Measurements from ENCODE around the gene TOLLIP.
A peak's percentile ranks its signal among the peaks of the same experiment; 100 is the strongest.
"Not testable (repeated sequence)": the region's sequence is repeated elsewhere in the genome, so short reads cannot be mapped to it uniquely, and the experiment has no call there.

Gene TOLLIP

DNA sequence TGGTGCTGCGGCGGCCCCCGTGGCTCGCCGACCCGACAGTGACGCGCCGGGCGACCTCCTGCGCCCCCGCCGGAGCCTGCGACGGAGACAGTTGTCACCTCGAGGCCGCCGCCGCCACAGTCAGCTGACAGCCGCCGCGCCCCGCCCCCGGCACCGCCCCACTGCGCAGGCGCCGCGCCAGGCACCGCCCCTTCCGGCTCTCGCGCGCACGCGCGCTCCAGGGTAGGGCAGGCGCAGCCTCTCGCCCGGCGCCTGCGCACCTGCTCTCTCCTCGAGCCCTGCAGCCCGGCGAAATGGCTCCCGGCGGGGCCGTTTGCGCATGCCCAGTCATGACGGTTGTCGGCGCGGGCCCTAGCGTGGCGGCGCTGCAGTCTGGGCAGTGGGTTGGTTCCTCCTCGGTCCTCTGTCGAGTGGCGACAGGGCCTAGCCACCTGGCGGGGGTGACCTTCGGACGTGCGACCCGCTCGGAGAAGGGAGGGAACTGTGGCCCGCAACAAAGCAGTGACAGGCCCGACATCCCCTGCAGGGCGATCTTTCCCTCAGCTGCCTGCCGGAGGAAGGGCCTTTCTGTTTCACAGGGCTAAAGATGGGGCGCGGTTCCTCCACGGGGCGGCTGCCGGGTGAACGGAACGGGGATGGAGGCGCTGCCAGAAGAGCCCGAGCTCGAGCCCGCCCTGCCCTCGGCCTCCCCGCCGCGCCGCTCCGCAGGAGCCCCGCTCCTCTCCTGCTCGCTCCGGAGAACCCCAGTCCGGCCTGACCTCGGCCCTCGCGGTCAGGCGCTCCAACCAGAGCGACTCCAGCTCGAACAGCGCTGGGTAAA lies at the start of gene TOLLIP:
Gene TOLLIP (minus strand): TSS at position 135 of the 820 bp plus-strand sequence. CDS start 134 bp downstream, at position 1.
- peak; percentile 96 for DNase-seq

DNA sequence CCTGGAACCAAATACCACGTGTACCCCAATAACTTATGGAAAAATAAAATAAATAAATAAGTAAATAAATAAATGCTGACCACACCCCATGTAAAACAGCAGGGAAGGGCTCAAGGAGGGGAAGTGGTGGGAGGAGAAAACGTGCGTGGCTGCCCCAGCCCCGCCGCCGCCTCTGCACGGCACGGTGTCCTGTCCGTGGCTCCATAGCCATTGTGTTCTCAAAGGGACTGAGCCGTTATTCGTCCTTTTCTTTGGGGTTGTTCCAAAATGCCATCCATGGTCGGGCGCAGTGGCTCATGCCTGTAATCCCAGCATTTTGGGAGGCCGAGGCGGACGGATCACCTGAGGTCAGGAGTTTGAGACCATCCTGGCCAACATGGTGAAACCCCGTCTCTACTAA lies 49.5 kb upstream of the TOLLIP start:
- DNase-seq: not testable (repeated sequence)

DNA sequence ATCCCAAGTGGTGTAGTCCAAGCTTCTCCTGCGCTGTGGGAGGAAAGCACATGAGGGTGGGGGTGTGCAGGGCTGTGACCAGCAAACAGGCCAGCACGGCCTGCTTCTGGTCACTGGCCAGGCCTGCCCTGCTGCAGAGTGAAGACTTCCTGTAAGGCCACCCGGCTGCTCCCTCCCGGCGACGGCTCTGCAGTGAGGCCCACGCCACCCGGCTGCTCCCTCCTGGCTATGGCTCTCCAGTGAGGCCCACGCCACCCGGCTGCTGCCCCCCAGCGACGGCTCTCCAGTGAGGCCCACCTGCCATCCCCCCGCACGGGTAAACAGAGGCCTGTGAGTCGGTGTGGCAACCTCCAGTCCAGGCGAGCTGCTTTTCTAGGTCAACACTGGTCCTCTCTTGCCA lies 48.9 kb upstream of the TOLLIP start:
- DNase-seq: no peak

DNA sequence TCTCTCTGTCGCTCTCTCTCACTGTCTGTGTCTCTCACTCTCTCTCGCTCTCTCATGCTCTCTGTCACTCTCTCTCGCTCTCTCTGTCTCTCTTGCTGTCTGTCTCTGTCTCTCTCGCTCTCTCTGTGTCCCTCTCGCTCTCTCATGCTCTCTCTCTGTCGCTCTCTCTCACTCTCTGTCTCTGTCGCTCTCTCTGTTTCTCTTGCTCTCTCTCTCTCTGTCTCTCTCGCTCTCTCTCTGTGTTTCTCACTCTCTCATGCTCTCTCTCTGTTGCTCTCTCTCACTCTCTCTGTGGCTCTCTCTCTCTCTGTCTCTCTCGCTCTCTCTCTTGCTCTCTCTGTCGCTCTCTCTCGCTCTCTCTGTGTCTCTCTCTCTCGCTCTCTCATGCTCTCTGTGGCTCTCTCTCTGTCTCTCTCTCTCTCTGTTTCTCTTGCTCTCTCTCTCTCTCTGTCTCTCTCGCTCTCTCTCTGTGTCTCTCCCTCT lies 47.1 kb upstream of the TOLLIP start:
- DNase-seq: no peak

DNA sequence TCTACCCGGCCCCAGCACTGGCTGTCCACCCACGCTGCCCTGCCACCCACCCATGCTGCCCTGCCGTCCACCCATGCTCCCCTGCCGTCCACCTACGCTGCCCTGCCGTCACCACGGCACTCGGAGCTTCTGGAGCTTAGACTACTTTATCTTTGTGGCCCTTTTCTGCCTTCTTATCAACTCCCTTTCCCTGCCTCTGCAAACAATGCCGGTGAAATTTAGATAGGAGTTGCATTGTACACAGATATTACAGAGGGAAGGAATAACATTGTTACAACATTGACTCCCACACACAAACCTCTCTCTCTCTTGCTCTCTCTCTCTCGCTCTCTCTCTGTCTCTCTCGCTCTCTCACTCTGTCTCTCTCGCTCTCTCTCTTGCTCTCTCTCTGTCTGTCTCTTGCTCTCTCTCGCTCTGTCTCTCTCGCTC lies 46.6 kb upstream of the TOLLIP start:
- no peak for DNase-seq

DNA sequence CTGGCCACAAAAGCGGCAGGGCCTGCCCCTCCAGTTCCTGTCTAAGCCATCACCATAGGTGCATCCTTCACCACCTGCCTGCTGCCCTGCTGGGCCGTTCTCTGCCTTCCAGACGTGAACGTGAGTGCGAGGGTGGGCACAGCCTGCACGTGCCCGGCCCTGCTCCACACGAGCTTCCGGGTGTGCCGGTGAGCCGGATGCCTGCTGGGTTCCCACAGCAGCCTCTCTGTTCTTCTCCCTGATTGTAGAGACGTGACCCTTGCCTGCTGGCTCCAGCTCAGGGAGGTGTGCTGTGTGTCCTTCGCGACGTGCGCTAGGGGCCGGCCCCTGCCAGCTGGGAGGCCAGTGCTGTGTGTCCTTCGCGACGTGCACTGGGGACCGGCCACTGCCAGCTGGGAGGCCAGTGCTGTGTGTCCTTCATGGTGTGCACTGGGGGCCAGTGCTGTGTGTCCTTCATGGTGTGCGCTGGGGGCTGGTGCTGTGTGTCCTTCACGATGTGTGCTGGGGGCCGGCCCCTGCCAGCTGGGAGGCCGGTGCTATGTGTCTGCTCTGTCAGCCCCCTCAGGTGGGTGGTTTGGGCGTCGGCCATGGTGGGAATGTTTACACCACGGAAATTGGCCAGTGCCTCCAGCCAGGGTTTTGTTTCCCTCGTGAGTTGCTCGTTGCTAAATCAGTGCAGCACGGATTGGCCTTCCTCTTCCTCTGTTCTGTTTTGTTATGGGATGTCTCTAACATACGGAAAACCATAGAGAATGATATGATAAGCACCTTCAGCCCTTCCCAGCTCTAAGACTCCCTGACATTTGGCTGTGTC lies 44.9 kb upstream of the TOLLIP start:
- no peak for DNase-seq

DNA sequence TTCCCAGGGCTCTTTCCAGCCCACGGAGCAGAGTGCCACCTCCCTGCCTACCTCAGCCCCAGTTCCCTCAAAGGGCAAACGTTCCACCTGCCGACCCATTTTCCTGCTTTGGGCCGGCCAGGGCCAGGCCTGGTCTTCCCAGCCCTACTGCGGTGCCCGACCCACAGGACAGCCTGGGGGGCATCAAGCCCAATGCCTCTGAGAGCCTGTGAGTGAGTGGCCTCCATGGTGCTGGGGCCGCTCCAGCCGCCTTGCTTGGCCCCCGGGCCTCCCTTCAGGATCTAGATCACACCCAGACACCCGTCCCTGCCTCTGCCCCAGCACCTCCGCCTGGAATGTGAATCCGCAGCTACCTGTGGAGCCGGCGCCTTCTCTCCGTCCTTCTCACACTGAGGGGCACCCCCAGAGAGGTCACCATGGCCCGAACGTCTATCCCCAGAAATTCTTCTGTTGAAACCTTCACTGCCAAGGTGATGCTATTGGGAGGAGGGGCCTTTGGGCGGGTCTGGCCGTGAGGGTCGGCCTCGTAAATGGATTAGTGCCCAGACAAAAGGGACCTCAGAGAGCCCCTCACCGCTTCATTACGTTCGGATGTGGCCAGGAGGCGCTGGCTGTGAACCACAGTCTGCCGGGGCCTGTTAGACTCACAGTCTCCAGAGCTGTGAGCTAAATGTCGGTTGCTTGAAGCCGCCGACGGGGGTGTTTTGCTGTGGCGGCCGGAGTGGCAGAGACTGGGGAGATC lies 44.1 kb upstream of the TOLLIP start:
- no peak for DNase-seq

DNA sequence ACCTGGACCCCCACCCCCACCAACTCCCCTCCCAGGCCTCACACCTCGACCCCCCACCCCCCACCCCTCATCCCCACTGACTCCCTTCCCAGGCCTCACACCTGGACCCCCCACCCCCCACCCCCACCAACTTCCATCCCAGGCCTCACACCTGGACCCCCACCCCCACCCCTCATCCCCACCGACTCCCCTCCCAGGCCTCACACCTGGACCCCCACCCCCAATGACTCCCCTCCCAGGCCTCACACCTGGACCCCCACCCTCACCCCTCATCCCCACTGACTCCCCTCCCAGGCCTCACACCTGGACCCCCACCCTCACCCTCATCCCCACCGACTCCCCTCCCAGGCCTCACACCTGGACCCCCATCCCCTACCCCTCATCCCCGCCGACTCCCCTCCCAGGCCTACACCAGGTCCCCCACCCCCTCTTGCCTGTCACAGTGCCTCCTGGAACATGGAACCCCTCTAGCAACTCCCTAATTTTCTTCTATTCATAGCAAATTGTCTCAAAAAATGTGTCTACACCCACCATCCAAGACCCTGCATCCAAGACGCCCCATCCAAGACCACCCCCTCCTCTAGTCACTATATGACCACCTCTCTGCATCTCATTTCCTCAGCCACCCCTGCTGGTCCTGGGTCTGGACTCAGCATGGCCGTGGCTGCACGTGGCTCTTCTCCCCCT lies 43.4 kb upstream of the TOLLIP start:
- no peak for DNase-seq

DNA sequence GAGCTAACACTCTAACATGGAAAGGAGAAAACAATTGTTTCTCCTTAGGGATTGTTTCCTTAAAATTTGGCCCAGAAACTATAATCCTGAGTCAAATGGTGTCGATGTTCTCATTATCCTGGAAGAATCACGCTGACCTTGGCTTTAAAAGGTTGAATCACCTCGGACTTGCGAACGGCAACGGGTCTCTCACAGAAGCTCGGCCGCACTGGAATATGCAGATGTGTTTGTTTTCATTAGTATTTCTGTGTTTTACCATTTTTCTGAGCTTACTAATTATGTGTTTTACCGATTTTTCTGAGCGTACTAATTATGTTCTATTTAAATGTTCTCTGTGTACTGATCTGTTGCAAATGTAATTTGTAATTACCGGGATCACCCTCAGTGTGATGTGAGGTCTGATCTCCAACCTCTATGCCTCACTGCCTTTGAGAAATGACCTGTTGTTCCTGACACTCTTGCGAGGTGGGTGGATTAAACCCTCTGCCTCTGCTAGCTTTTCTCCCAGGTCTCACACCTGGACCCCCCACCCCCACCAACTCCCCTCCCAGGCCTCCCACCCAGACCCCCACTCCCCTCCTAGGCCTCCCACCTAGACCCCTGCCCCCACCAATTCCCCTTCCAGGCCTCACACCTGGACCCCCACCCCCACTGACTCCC lies 42.0 kb upstream of the TOLLIP start:
- DNase-seq: no peak

DNA sequence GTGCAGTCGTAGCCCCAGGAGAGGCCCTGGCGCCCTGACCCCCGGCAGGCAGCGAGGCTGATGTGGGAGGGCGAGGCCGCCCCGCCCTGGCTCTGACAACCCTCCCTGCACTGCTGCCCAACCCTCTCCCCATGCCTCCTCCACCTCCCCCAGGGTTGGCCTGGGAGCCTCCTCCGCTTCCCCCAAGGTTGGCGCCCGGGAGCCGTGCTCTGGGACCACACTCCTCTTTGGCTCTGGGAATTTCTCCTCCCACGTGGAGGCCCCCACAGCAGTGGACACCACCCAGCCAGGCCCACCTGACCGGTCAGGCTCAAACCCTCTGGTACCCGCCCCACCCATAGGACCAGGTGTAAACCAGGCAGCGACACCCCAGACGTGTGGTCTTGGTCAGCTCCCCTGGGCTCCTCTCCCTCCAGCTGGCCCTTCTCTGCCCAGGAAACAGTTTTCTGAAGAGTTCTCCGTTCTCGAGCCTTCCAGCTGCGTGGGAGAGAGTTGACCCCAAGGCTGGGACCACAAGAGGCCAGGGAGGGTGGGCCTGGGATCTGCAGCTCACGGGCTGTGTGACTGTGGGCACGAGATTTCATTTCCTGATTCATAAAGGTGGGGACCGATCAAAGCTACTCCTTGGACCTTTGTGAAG lies 40.8 kb upstream of the TOLLIP start:
- DNase-seq: no peak

DNA sequence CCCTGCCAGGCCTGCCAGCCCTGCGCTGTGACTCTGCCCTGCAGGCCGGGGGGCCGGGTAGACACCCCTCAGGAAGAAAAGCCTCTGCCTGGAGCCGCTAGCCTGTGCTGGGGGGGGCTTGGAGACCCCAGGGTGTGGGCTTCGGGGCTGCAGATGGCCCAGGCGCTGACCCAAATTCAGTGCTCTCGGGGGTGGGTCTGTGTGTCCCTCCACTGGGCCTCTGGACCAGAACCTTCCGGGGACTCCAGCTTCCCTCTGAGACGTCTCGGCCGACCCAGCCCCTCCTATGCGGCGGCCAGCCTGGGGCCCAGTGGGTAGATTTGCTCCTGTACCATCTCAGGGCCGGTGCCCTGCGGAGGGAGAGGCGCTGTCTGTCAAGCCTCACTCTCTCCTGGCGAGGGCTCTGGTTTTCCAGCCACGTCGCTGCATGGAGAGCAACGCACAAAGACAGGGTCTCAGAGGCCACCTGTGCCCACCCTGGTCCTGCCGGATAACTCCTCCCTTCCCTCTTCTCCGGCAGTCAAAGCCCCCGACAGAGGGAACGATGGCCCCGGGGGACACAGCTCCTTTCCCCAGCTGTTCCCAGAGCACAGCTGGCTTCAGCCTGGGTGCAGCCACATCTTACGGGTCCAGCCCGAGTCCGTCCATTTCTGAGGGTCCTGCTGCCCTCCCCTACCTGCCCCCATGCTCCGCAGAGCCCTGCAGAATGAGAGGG lies 40.1 kb upstream of the TOLLIP start:
- no peak for DNase-seq

DNA sequence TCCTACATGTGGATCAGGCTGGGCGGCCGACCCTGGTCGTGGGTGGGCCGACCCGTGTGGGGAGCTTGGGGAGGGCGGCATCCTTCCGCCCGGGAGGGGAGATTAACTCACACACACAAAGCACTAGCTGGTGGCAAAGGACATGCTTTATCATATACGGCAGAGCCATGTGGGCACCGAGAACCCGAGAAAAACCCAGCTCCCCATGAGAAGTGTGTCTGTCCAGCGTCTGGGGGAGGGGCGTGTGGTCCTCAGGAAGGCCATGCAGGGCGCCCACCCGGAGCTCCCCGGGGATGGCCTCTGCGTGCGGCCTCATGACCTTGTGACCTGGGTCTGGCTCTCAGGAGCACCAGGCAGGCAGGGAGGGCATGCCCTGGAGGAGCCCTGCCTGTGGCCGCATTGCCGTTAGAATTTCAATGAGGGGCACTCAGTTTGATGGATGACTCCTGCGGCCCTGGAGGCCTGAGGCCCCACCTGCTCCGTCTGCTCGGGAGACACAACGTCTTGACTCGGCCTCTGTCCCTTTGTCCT lies 39.4 kb upstream of the TOLLIP start:
- no peak for DNase-seq

DNA sequence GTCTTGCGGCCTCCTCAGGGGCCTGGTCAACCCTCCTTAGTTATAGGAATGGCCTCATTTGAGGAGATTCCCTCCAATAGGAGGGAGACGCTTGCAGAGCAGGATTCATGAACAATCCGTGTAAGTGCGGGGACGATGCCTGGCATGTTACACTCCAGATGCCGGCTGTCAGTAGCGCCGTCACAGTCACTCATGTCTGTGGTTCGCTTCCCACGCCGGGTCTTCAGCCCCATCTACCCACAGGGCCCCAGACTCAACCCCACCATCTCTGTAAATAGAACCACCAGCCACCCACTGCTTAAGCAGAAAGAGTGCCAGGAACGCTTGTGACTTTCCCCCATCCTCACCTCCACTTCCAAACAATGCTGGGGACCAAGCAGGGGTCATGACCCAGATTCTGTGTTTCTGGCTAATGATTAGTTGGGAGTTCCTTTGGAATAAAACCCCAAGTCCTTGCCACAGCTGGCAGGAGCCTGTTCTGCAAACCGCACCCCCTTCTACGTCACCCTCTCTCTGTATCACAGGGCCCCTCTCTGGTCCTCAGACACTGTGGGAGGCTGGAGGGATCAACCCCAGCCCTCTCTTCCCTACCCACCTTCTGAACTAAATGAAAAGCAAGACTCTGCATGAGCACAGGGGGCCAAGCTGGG lies 38.8 kb upstream of the TOLLIP start:
- DNase-seq: no peak

DNA sequence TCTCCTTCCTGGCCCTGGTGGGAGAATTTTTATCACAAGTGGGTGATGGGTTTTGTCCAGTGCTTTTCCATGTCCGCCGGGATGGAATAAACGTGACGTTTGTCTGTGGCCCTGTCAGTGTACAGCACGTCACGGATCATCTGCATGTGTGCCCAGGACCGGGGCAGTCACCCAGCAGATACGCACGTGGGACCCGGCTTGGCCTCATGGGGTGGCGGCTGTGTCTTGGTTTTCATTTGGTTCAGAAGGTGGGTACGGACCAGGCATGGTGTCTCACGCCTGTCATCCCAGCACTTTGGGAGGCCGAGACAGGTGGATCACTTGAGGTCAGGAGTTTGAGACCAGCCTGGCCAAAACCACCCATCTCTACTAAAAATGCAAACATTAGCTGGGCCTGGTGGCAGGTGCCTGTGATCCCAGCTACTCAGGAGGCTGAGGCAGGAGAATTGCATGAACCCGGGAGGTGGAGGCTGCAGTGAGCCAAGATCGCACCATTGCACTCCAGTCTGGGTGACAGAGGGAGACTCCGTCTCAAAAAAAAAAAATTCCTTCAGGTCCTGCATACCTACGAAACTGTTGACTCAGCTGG lies 38.1 kb upstream of the TOLLIP start:
- not testable (repeated sequence) for DNase-seq

DNA sequence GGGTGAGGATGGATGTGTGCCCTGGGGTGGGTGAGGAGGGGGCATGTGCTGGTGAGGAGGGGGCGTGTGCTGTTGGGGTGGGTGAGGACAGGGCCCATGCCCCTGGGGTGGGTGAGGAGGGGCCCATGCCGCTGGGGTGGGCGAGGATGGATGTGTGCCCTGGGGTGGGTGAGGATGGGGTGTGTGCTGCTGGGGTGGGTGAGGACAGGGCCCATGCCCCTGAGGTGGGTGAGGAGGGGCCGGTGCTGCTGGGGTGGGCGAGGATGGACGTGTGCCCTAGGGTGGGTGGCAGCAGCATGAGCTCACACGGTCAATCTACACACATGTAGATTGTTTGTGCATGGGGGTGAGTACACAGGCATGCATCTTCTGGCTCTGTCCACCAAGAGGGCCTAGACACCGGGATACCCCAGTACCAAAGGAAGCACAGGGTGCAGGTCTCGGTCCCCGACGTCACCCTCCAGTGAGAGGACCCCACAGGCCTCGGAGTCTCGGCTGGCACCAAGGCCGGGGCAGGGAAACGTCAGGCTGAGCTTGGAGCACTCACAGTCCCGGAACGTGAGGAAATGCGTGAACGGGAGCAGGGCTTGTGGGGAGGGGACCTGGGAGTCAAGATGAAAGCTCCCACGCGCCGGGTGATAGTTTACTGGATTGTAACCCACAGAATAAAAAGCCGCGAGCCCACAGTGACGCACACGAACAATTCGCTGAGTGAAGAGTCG lies 37.4 kb upstream of the TOLLIP start:
- DNase-seq: no peak

DNA sequence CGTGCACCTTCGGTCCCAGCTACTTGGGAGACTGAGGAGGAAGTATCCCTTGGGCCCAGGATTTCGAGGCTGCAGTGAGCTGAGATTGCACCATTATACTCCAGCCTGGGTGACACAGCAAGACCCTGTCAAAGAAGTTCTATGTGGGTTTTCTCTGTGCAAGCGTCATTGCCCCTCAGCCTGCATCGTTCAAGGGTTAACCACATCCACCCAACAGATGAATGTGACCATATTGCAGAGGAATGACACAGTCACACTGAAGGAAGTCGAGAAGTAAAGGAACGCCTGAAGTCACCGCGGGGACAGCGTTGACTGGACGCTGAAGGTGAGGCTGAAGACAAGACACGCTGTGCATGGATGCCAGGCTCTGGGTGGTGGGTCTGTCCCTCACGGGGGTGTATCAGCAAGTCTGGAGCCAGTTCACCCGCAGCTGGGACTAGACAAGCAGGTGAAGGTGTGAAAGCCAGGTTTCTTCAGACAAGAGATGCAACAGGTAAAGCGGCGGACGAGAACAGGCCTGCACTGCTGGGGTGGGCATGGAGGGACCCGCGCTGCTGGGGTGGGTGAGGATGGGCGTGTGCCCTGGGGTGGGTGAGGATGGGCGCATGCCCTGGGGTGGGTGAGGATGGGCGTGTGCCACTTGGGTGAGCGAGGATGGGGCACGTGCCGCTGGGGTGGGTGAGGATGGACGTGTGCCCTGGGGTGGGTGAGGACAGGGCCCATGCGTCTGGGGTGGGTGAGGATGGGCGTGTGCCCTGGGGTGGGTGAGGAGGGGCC lies 36.5 kb upstream of the TOLLIP start:
- no peak for DNase-seq

DNA sequence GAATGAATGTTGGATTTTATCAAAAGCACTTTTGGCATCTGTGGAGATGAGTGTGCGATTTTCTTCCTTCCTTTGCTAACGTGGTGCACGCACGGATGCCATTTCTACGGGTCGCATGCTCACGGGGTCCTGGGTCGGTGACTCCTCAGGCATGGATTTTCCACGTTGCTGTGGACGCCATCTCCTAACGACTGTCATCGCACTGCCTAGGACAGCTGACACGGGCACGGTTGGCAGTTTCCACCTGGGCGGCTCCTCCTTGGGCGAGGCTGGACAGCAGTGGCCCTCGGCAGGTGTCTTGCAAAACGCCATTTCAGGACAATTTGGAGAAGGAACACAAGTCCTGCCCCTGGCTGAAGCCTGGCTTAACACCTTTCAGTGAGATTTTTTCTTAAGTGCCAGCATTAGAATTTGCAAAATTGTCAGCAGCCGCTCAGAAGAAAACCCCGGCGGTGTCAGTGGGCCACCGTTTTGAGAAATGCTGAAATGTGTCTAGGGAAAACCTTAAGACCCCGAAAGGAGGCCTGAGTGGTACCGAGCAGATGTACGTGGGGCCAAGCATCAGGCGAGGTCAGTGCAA lies 34.7 kb upstream of the TOLLIP start:
- DNase-seq: no peak

All from CD4-positive, alpha-beta T cell treated with Interleukin-4 for 4 hours (primary cell).